Hepatocyte (in vitro differentiated cells): ENCODE measurements around the gene RAI1.

ENCODE experiments used
- CTCF ChIP-seq: fragments of 200-600 bp; sonication (generic); IDR thresholded peaks from 2 replicates; pipeline ENCODE4 v1.5.1; 2016; ENCODE audit warnings: antibody characterized with exemption, mild to moderate bottlenecking; ENCODE audit not compliant: poor library complexity
- EZH2 ChIP-seq: fragments of 200-600 bp; sonication (generic); IDR thresholded peaks from 2 replicates; pipeline ENCODE4 v1.6.1; 2016; ENCODE audit warnings: antibody characterized with exemption, mild to moderate bottlenecking, borderline replicate concordance
- EZH2phosphoT487 ChIP-seq: fragments of 200-600 bp; sonication (generic); IDR thresholded peaks from one replicate; pipeline ENCODE4 v1.6.1; 2018; ENCODE audit warnings: antibody characterized with exemption, mild to moderate bottlenecking, low read depth, moderate library complexity; ENCODE audit not compliant: unreplicated experiment, severe bottlenecking

GRCh38 chr17:17730250-17730935 lies 49.1 kb downstream of the RAI1 start:
- TF ChIP-seq CTCF (no peak), EZH2 (no peak), EZH2phosphoT487 (no peak)
